K562 (cell line): ENCODE results near the gene CYP17A1.

Source experiments
- IRF2 ChIP-seq: sonication (generic); formaldehyde crosslinking; IDR thresholded peaks from 2 replicates; pipeline ENCODE4 v1.8.1; 2022; ENCODE audit warnings: mild to moderate bottlenecking, missing genetic modification reagents
- JUNB ChIP-seq: fragments of 450-650 bp; formaldehyde crosslinking; conservative IDR thresholded peaks from 2 replicates; pipeline ENCODE4 v1.4.0; 2020; ENCODE audit warnings: mild to moderate bottlenecking
- NFE2 ChIP-seq: IDR thresholded peaks from 2 replicates; pipeline ENCODE4 v1.6.1; 2014; ENCODE audit warnings: antibody characterized with exemption, low read depth
- RNF2 ChIP-seq: sonication (generic); IDR thresholded peaks from 2 replicates; pipeline ENCODE4 v1.6.1; 2016
- SAP30 ChIP-seq: fragments of 200-600 bp; sonication (generic); IDR thresholded peaks from 2 replicates; pipeline ENCODE4 v1.6.1; 2012; ENCODE audit warnings: borderline replicate concordance, low read depth, mild to moderate bottlenecking, moderate library complexity, low read length, control low read depth, inconsistent platforms; ENCODE audit not compliant: insufficient read depth, poor library complexity, severe bottlenecking
- SMARCB1 ChIP-seq: IDR thresholded peaks from 2 replicates; pipeline ENCODE4 v1.6.1; 2011; ENCODE audit warnings: improper control_type of control experiment, low read depth; ENCODE audit not compliant: insufficient read length
- ZNF274 ChIP-seq: IDR thresholded peaks from 2 replicates; pipeline ENCODE4 v1.6.1; 2011; ENCODE audit warnings: low read depth, mild to moderate bottlenecking, low read length, moderate library complexity, borderline replicate concordance
- ZNF316 ChIP-seq: fragments of 450-650 bp; IDR thresholded peaks from 2 replicates; pipeline ENCODE4 v1.6.1; 2016
- TF ChIP-seq, protein P1 (sequence below), 2 experiments: fragments of 450-650 bp in 1 of 2; sonication (generic) in 1 of 2; formaldehyde crosslinking; conservative IDR thresholded peaks; 2 replicates each; pipeline versions ENCODE4 v1.4.0 to v1.8.1; 2020 to 2022; ENCODE audit warnings: mild to moderate bottlenecking in 1 of 2, missing genetic modification reagents in 1 of 2

DNA sequence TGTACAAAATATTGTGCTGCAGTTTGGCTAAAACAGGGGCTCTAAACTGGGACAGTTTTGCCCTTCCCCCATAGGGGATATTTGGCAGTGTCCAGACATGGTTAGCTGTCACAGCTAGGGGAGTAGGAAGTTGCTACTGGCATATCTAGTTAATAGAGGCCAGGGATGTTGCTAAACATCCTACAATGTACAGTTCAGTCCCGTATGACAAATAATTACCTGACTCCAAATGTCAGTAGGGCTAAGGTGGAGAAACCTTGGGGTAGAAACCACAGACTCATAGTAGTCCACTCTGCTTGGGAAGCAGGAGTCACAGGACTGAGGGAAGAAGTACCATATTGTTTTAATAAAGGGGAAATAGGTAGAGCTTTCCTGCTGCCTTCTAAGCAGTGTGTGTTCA, 53.6 kb downstream of the CYP17A1 start:
- TF ChIP-seq RNF2 (no peak), ZNF316 (no peak), ZNF274 (no peak), NFE2 (no peak), IRF2 (CRISPR knock-in tag) (no peak), SMARCB1 (no peak), SAP30 (no peak), JUNB (CRISPR knock-in tag) (no peak)
- TF ChIP-seq, protein P1, sequence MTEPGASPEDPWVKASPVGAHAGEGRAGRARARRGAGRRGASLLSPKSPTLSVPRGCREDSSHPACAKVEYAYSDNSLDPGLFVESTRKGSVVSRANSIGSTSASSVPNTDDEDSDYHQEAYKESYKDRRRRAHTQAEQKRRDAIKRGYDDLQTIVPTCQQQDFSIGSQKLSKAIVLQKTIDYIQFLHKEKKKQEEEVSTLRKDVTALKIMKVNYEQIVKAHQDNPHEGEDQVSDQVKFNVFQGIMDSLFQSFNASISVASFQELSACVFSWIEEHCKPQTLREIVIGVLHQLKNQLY (CRISPR knock-in tag; conservative IDR thresholded peaks at IDR 0.05) = no peak
